HL-60 (cell line): Measurements from ENCODE around the gene IFT25.

Experiments
- CTCF ChIP-seq: IDR thresholded peaks from one replicate; pipeline ENCODE4 v1.5.1; 2011; ENCODE audit warnings: low read length, control low read depth, inconsistent platforms; ENCODE audit not compliant: insufficient read depth
- POLR2AphosphoS5 ChIP-seq: IDR thresholded peaks from 2 replicates; pipeline ENCODE4 v1.6.1; 2012; ENCODE audit warnings: low read depth
- TF ChIP-seq, protein P1 (sequence below): IDR thresholded peaks from 2 replicates; pipeline ENCODE4 v1.6.1; 2012; ENCODE audit warnings: low read depth; ENCODE audit not compliant: insufficient replicate concordance

GRCh38 chr1:53902235-53903138 lies 43.0 kb downstream of the IFT25 start:
- TF ChIP-seq CTCF (no peak), POLR2AphosphoS5 (no peak)
- TF ChIP-seq, protein P1, sequence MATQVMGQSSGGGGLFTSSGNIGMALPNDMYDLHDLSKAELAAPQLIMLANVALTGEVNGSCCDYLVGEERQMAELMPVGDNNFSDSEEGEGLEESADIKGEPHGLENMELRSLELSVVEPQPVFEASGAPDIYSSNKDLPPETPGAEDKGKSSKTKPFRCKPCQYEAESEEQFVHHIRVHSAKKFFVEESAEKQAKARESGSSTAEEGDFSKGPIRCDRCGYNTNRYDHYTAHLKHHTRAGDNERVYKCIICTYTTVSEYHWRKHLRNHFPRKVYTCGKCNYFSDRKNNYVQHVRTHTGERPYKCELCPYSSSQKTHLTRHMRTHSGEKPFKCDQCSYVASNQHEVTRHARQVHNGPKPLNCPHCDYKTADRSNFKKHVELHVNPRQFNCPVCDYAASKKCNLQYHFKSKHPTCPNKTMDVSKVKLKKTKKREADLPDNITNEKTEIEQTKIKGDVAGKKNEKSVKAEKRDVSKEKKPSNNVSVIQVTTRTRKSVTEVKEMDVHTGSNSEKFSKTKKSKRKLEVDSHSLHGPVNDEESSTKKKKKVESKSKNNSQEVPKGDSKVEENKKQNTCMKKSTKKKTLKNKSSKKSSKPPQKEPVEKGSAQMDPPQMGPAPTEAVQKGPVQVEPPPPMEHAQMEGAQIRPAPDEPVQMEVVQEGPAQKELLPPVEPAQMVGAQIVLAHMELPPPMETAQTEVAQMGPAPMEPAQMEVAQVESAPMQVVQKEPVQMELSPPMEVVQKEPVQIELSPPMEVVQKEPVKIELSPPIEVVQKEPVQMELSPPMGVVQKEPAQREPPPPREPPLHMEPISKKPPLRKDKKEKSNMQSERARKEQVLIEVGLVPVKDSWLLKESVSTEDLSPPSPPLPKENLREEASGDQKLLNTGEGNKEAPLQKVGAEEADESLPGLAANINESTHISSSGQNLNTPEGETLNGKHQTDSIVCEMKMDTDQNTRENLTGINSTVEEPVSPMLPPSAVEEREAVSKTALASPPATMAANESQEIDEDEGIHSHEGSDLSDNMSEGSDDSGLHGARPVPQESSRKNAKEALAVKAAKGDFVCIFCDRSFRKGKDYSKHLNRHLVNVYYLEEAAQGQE: no peak
